Stimulated activated CD8-positive, alpha-beta memory T cell treated with anti-CD3 and anti-CD28 coated beads, Interleukin-4, amount 100 ng/mL, for 24 hours (primary cell): ENCODE measurements around the gene MBNL2.

Experiments used
- DNase-seq: peaks from one replicate; pipeline ENCODE4 v3.0.0-alpha.2; 2020; ENCODE audit warnings: low read depth

MBNL2 gene

DNA sequence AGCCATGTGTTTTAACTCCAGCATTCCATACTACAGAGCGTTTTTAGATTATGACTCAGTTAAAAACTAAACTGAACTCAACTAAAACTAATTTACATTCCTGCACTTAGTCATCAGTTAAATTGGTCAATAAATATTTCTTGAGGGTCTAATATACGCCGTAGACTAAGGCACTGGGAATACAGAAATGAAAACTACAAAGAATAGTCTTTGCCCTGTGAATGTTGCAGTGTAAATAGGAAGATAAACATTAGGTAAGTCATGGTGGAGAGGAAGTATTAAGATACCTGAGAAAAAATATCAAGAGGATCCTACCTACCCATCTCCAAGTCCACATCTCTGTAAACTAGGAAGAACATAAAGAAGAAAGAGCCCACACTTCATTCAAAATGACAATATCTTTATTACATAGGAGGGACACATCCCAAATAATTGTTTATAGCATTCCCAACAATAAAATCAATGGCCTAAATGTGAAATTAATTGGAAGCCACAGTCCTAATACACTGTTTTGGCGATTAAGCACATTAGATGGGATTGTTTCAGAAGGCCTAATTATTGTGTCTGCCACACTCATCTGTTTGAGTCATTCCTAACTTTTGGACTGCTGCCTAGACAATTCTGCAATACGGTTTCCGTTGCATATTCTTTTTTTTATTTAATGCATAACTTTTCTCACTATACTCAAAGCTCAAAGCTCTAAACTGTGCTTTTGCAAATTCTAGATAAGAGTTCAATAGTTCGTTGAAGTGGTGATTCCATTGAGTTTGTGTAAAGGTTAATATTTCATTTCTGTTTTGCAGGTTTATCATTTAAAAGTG, 52.9 kb downstream of the MBNL2 start:
- no peak for DNase-seq

DNA sequence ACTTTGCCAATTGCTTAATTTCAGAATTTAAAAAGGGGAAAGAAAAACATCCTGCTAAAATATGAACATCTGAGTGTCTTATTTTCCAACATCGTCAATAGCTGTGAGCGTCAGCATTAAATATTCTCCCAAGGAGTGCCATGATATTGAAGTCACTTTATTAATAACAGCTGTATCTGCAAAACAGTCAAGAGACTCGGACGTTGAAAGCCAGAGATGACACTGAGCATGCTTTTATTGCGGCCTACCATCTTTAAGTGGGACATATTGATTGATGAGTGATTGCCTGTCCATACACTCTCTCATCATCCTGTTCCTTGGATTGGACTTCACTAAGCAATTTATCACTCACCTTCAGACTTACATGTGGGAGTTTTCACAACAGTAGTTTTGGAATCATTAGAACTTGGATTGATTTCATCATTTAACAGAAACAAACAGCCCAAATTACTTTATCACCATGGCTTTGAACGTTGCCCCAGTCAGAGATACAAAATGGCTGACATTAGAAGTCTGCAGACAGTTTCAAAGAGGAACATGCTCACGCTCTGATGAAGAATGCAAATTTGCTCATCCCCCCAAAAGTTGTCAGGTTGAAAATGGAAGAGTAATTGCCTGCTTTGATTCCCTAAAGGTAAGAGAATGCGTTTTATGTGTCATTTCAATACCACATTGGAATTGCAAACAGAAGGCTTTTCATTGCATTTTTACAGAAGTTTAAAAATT, 53.8 kb downstream of the MBNL2 start:
- no peak for DNase-seq

DNA sequence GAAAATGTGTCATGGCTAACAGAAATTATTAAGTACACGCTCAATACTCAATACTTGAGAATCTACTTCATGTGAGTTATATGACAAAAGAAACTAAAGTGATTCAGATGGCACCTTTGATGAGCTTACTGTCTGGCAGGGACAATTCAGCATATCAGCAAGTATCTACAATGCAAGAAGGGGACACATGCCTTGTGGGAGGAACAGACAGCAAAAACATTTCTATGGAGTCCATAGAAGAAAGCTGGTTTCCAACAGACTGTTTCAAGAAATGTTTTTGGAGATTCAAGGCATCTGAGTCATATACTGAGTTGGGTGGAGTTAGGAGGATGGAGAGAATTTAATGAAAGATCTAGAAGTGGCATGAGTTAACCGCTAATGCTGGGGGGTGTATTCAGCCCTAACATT, 54.7 kb downstream of the MBNL2 start:
- DNase-seq, result no peak

DNA sequence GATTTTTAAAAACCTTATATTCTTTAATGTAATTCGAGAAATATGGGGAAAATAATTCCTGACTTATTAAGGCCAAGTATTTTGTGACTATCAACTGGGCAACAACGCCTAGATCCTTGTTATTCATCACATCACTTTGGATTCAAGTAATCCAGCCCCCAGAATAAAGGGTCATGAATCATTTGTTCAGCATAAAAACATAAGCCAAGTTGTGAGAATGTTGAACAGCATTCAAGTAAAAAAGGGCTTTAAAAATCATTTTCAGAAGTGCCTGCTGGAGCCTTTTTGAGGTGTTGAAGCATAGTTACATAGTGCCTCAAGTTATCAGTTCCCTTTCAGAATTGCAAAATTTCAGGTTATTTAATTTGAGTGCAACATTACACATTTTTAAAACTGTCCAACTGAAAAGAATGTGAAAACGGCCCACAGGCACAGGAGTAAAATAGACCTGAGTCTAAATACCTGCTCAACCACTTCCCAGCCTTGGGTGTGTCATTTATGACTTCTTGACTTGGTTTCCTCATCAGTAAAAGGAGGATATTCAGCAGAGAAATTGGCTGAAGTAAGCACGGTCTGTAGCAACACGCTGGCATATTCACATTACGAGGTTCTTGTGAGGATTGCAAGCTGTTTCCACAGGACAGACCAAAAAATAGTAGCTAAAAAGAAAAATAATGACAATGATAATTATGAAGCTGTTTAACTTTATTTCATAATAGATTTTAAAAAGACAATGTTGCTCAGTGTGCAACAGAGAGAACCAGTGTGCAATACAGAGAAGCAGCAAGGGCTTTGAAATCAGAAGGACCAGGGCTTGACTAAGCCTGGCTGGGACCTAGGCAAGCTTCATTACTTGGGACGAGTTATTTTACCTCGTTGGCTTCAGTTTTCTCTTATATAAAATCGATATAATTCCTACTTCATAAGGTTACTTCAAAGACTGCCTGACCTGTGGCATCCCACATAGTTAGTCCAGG, 56.6 kb downstream of the MBNL2 start:
- DNase-seq, result no peak

DNA sequence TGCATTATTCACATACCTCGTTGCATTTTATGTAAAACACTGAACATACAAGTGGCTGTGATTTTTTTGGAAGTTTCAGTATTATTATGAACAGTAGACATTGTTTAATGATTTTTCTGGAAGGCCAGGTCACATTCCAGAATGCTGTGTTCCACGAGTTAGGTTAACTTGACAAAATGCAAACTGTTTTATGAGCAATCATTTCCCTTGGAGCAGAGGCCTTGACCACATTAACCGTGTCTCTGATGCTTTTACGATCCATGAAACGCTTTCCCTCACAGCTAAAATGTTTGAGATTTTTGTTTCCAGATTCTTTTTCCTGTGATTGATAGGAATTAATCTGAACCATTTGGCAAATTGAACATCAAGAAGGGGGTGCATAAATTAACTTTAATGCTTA, 57.8 kb downstream of the MBNL2 start:
- DNase-seq, result no peak

DNA sequence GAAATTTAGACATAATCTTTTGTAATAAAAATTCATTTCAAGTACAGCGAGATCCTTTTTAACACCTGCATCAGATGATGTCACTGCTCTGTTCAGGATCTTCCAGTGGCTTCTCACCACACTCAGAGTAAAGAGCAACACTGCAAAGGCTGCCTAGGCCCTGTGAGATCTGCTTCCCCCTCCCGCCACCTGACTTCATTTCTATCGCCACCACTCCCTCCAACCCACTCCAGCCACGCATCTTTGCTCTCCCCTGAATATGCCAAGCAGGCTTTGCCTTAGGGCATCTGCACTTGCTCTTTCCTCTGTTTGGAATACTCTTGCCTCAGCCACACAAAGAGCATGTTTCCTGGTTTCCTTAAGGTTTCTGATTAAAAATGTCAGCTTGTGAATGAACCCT, 58.3 kb downstream of the MBNL2 start:
- no peak for DNase-seq

DNA sequence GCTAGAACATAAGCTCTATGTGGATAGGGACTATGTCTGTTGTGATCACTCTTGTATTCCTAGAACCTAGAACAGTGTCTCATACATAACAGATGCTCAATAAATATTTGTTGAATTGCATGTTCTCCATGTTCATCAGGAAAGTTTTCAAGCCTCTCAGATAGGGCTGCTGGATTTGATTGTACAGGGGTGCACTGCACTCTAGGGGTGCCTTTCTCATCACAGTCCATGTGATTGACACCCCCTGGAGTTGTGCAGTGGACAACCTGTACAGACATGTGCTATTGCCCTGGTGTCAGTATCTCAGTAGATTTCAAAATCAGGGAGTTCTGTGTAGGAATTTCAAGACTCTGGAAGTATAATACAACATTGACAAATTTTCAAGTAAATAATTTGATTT, 58.9 kb downstream of the MBNL2 start:
- no peak for DNase-seq

DNA sequence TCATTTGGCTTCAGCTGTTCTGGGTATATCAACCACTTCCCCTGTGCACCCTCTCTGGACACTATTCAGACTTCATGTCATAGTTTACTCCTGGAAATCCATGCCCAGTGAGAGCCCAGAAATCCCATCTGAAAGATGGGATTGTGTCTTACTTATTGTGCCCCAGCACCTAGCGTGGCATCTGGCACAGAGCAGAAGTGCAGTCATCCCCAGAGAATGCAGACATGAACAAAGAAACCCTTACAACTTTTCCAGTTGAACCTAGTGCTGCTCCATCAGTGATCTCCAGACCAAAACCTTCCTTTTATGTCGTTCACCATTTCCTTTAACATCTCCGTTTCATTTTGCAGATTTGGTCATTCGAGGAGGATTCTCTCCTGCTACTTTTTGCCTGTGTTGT, 60.6 kb downstream of the MBNL2 start:
- no peak for DNase-seq

DNA sequence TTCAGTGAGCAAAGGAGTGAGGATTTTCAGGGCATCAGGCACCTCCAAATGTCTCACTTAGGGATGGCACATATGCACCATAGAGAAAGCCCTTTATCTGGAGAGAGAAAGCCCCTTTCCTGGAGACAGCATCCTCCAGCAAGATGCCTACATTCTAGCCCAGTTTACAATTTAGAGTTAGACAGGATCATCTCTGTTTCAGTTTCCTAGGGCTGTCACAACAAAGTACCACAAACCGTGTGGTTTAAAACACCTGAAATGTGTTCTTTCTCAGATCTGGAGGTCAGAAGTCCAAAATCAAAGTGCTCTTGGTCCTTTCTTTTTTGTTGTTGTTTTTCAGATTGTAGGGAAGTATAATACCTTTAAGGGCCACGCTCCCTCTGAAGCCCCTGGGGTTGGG, 61.8 kb downstream of the MBNL2 start:
- DNase-seq, result no peak

DNA sequence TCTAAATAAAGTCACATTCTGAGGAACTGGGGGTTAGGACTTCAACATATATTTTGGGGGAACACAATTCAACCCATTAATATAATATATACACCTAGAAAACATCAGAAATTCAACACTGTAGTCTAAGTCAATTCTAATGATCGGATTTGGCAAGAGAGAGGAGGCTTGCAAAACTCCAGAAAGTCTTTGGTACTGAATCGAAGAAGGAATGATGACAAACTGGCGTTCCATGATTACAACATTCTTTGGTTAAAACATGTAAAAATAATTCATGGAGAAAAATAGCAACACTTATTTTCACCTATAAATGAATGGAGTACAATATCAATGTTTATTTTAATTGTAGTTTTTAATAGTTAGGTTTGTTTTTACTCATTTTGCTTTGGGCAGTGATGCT, 62.4 kb downstream of the MBNL2 start:
- no peak for DNase-seq

DNA sequence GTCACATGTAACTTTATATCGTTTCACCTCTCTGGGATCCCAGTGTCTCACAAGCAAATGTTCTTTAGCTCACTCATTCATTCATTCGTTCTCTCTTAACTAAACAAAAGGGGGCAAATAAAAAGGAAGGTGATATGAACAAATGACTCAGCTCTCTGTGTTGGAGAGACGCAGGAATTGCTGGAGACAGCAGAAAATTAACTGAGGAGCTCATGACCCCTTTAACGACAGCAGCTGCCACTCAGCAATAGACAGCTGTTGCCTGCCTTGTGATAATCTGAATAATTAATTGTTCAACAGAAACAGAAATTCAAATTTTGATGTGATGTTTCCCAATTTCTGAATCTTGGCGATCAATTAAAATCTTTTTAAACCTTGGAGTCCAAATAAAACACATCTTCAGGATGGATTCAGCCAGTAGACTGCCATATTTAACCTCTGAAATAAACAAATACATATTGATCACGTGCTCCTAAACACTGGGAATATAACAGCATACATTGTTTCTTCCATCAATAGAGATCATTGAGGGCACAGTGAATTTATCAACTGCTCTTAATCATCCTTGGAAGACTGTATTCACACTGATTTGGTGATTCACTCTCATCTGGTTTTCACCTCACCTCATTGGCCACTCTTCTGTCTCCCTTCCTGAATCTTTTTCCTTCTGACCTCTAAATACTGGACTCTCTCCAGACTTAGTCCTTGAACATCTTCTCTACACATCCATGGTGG, 63.3 kb downstream of the MBNL2 start:
- no peak for DNase-seq

DNA sequence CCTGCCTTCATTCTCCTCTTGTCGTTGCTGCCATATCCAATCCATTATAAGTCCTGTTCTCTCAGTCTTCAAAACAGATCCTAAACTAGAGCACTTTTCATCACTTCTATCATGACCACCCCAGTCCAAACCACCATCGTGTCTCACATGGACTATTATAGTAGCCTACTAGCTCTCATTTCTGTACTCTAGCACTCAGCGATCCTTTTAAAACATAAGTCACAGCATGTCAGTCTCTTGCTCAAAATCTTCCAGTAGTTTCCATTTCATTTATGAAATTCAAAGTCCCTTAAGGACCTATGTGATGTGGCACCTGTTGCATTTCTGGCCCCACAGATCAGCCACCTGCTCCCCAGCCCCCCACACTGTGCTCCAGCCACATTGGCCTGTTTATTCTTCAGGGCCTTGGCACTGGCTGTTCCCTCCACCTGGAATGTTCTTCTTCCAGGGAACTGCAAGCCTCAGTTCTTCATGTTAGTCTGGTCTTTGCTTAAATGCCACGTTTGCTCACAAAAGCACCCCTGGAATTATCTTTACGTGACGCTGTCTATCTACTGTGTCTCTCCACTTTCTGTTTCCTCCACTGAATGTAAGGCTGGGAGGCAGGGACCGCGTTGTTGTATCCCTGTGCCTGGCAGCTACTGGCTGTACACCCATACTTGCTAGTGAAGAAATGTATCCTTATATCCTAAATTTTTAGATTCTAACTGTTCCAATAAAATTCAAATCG, 64.3 kb downstream of the MBNL2 start:
- DNase-seq, result no peak

DNA sequence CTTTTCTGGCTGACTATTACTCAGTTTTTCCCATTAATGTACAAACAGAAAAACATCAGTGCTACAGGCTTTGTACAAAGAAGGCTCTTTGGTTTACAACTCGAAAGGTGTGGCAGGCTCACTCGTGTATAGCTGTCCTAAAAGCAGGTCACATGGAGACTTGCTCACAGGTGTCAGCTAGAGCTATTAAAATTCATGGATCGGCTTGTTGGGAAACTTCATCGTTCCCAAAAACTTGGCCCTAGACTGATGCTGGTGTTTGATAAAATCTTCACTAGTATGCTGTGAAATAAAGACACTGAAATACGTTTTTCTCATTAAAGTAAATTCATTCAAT, 64.9 kb downstream of the MBNL2 start:
- DNase-seq, result no peak

DNA sequence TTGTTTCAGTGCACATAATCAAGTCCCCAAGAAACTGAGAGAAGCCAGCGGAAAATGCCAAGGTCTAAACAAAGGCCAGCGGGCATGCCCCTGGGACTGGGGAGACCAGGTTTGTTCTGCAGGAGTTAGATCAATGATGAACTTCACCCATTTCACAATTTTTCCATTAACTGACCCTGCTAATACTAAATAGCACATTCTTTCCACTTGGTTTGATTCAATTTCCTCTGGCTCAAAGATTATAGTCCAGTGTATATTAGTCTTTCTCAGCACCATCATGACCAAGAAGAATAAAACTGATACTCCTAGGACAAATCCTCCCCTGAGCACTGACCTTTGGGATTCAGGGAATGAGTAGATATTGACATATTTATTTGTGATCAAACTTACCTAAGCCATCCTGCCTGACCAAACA, 66.4 kb downstream of the MBNL2 start:
- DNase-seq, result no peak

DNA sequence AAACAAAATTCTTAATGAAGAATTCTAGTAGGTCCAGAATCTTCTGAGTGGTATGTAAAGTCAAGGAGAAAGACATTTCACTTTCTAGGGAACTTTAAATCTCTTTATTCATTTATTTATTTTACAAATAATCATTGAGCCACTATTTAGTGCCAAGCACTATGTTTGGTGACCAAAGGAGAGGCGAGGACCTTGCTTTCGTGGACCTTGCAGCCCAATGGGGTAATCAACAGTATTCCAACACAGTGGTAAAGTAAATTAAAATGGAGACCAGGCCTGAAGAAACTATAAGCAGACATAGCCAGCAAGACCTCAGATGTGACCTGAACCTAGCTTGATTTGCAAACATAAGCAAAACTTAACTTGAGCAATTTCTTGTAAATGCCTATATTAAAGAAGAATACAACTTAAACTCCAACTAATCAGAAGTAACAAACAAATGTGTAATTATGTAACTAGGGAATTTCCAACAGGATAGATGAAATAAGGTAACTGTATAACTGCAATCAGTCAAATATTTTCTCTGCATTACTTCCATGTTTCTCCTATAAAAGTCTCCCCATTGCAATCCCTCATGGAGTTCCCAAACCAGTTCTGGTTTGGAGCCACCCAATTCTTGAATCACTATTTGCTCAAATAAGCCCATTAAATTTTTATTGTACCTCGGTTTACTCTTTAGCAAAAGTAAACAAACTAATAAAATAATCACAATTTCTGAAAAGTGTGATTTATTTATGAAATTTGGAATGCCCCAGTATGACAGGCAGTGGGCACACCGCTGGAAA, 67.6 kb downstream of the MBNL2 start:
- no peak for DNase-seq

DNA sequence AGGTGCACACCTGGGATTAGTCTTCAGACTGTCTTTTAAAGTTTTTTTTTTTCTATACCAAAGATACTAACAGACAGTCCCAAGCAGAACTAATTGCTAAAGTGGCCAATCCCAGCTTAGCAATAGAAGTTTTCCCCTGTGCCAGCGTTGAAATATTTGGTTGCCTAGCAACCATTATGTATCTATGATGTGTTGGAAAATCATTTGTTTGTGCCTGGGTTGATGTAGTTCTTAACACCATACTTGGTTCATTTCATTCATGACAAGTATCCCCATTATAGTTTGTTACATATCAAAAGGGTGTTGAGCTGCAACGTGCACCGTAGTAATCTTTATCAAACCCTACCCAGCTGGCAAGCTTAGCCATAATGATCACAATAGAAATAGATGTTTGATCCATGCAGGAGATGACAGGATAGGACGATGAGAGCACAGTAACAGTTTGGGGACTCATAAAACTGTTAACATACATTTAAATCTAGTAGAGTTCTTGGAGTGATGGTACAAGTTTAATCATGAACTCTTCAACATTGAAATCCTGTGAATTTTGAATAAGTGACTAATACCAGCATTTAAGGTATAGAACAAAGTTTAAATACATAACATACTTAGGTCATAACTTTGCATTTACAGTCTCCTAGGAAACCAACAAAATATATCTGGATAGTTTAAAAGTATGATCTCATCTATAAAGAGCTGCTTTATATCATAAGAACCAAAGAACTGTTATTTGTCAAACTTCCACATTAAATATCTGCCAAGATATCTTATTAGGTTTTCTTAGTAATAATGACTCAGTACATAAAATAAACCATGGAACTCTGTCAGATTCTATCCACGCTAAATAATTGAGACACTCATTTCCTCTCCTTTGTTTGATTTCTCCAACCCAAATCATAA, 73.4 kb downstream of the MBNL2 start:
- no peak for DNase-seq

DNA sequence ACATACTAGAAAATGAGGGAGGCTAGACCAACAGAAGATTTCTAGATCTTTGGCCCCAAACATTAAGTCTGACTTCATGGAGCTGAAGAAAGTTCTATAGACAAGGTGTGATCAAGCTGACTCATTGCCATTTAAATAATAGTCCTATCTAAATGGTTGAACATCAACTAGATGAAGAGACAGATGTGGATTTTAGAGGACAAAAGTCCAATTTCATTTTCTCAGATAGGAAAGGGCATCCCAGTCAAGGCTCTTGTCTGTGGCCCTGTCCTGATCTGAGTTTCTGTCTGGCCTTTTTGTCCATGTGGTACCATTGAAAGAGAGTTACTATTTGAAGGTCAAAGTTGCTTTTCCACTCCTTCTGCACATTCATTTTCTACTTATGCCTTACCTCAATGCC, 74.6 kb downstream of the MBNL2 start:
- DNase-seq, result no peak

DNA sequence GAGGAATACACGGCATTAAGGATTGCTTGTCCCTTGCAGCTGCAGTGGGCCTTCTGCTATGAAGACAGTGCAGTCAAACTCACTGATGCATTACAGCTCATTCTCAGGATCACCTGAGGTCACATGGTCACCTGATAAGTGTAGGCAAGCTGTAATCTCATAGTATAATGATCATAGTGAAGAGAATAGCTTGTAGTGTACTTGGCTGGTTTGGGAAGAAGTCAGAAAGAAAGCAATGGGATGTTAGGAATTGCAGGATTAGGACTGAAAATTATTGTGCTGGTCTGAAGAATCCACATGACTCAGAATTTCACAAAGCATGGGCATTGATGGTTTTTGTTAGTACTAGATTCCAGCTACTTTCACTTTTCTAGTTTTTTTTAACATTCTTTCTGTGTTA, 76.7 kb downstream of the MBNL2 start:
- DNase-seq, result no peak

DNA sequence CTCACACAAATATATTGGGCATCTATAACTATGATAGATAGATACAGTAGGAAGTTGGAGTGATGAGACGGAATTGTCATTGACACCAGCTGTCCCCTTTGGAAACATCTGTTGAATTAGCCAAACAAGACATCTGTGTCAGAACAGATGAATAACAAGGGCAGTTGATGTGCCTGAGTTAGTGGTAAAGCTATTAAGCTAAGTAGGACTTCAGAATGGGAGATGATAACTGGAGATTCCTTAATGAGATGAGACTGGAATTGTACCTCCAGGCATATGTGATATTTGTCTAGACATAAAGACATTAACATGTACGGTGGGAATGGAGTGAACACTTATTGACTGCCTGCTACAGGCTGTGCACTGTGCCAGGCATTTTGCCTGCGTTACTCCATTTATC, 78.7 kb downstream of the MBNL2 start:
- DNase-seq, result no peak
